Nephron progenitor cell (in vitro differentiated cells): ENCODE data around the gene C9orf40.

ENCODE experiments used
- DNase-seq: peaks from one replicate; pipeline ENCODE4 v3.0.0; 2021
- H3K27ac Mint-ChIP-seq: 2 replicates; pipeline ENCODE4 v1.8.0; 2021; ENCODE audit warnings: mild to moderate bottlenecking, moderate library complexity, mixed read lengths
- H3K27me3 Mint-ChIP-seq: 2 replicates; pipeline ENCODE4 v1.8.0; 2021; ENCODE audit warnings: mild to moderate bottlenecking, low read depth, mixed read lengths; ENCODE audit not compliant: poor library complexity
- H3K36me3 Mint-ChIP-seq: 2 replicates; pipeline ENCODE4 v1.8.0; 2021; ENCODE audit warnings: low read depth, mixed read lengths
- H3K4me1 Mint-ChIP-seq: 2 replicates; pipeline ENCODE4 v1.8.0; 2021; ENCODE audit warnings: mixed read lengths
- H3K4me3 Mint-ChIP-seq: 2 replicates; pipeline ENCODE4 v1.8.0; 2021; ENCODE audit warnings: mild to moderate bottlenecking, moderate library complexity, mixed read lengths
- H3K9me3 Mint-ChIP-seq: 2 replicates; pipeline ENCODE4 v1.8.0; 2021; ENCODE audit warnings: mild to moderate bottlenecking, moderate library complexity, mixed read lengths
- CTCF ChIP-seq: fragments of 200-600 bp; sonication (generic); IDR thresholded peaks from 2 replicates; pipeline ENCODE4 v1.5.0; 2021; ENCODE audit warnings: antibody characterized with exemption

Gene C9orf40

DNA sequence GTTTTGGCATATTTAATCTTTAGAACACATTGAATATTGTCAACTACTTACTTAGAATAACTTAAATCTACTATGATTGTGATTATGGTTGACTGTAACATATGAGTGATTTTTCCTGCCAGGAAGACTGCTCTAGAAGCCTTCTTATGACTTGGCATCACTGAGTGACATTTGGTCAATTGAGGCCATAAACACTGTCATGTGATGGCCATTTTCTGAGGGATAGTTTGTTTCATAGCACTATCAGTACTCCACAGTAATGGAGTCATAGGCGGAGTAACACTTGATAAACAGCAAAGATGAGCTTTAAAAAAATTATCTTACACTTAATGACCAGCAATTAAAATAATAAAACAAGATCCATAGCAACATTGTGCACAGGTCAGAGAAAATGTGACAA lies 31.0 kb downstream of the C9orf40 start:
- Mint-ChIP-seq H3K36me3 (no peaks in the 10 kb centered on the region), H3K4me3 (no peak overlapping the region), H3K27ac (no peak overlapping the region), H3K4me1 (no peaks in the 10 kb centered on the region), H3K27me3 (no peaks in the 10 kb centered on the region), H3K9me3 (no peaks in the 10 kb centered on the region)
- no peak for DNase-seq
- no peak for TF ChIP-seq CTCF

GRCh38 chr9:74920944-74921626 lies 31.6 kb downstream of the C9orf40 start:
- no peaks in the 10 kb centered on the region for H3K4me1 Mint-ChIP-seq
- no peak overlapping the region for H3K4me3 Mint-ChIP-seq
- no peaks in the 10 kb centered on the region for H3K9me3 Mint-ChIP-seq
- no peak overlapping the region for H3K27ac Mint-ChIP-seq
- no peaks in the 10 kb centered on the region for H3K27me3 Mint-ChIP-seq
- TF ChIP-seq CTCF, result no peak
- DNase-seq, result no peak
- no peaks in the 10 kb centered on the region for H3K36me3 Mint-ChIP-seq

DNA sequence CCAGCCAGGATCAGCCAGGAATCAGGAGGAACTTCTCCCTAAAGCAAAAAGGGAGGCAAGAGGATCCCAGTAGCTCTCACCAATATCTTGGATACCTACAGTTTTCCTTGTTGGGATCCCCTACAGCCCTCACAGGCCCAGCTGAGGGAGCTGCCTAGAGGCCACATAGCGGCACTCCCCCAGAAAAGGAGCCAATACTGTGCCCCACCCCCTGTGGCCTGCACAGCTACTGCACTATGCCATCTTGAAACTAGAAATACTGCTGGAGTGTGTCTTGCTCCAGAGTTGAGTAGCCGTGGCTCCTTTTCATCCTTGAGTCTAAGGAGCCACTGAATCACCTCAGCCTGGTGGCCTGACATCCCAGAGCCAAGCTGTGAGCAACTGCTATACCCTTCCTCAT lies 42.7 kb downstream of the C9orf40 start:
- H3K4me3 Mint-ChIP-seq, result no peak overlapping the region
- no peaks in the 10 kb centered on the region for H3K27me3 Mint-ChIP-seq
- H3K9me3 Mint-ChIP-seq, result peaks cover 20% of the 10 kb centered on the region
- H3K4me1 Mint-ChIP-seq, result no peaks in the 10 kb centered on the region
- TF ChIP-seq CTCF, result no peak
- no peak overlapping the region for H3K27ac Mint-ChIP-seq
- no peak for DNase-seq
- H3K36me3 Mint-ChIP-seq, result no peaks in the 10 kb centered on the region

- H3K4me3 Mint-ChIP-seq, result no peak overlapping the region
- DNase-seq, result no peak
- H3K36me3 Mint-ChIP-seq, result no peaks in the 10 kb centered on the region
- TF ChIP-seq CTCF, result no peak
- H3K27ac Mint-ChIP-seq, result no peak overlapping the region
- H3K9me3 Mint-ChIP-seq, result peaks cover 20% of the 10 kb centered on the region
- H3K27me3 Mint-ChIP-seq, result no peaks in the 10 kb centered on the region
- no peaks in the 10 kb centered on the region for H3K4me1 Mint-ChIP-seq
Measured at GRCh38 chr9:74908665-74909064, 44.0 kb downstream of the C9orf40 start.

DNA sequence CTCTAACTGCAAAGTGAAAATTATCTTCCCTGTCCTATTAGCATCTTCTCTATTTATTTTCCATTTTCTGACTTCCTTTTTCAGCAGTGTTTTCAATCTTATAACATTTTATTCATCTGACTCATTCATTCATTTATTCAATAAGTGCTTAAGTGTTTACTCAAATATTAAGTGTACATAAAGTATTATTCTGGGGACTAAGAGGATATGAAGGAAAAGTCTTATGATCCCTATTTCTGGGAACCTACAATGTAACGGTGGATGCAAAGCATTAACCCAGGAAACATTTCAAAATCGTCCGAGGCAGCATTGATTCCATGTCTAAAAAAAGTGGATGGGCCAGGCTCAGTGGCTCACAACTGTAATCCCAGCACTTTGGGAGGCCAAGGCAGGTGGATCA lies 45.6 kb downstream of the C9orf40 start:
- Mint-ChIP-seq H3K27me3 (no peaks in the 10 kb centered on the region), H3K27ac (no peak overlapping the region), H3K4me3 (no peak overlapping the region), H3K4me1 (no peaks in the 10 kb centered on the region), H3K9me3 (peaks cover 16% of the 10 kb centered on the region), H3K36me3 (no peaks in the 10 kb centered on the region)
- TF ChIP-seq CTCF, result no peak
- DNase-seq, result no peak

DNA sequence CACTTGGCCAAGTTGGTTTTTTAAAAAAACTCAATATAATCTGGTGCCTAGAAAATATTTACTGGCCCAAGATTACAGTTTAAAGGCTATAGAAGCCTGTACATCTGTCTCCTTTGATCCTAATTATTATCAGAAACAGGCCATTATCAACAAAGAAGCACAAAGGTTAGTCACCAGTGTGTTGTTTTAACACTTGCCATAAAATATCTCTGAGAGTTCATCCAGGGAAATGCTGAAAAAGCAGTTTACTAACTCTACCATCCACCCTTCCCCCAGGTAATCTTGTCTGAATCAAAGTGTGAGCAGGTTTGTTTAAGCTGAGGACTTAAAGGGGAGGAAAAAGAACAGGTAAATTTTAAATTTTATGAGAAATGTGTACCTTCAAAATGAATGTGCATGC lies 51.7 kb downstream of the C9orf40 start:
- no peak for TF ChIP-seq CTCF
- H3K27ac Mint-ChIP-seq, result no peak overlapping the region
- DNase-seq, result no peak
- H3K4me3 Mint-ChIP-seq, result no peak overlapping the region
- H3K27me3 Mint-ChIP-seq, result no peaks in the 10 kb centered on the region
- no peaks in the 10 kb centered on the region for H3K36me3 Mint-ChIP-seq
- no peaks in the 10 kb centered on the region for H3K4me1 Mint-ChIP-seq
- H3K9me3 Mint-ChIP-seq, result no peaks in the 10 kb centered on the region
